Measurements from ENCODE around the gene COQ4. TPM values are rescaled to one million over a fixed set of nuclear protein-coding genes. Genes with fewer than 3 reads are reported as not detected.

COQ4 gene
- total RNA-seq, 1 donor from 2014 or later: 46.3 TPM

DNA sequence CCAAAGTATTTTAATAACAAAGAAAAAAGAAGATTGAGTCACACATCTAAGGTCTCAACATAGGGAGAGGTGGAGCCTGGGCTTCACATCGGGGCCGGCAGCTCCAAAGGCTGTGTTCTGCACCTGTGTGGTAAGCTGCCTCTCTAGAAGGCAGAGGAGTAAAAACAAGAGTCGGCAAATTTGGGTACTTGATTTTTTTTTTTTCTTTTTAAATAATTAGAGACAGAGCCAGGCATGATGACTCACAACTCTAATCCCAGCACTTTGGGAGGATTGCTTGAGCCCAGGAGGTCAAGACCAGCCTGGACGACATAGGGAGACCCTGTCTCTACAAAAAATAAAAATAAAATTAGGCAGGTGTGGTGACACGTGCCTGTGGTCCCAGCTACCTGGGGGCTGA is 53.2 kb downstream of the COQ4 start:
- no peak for DNase-seq (ENCODE audit: low read depth)
- TF ChIP-seq, protein P1, sequence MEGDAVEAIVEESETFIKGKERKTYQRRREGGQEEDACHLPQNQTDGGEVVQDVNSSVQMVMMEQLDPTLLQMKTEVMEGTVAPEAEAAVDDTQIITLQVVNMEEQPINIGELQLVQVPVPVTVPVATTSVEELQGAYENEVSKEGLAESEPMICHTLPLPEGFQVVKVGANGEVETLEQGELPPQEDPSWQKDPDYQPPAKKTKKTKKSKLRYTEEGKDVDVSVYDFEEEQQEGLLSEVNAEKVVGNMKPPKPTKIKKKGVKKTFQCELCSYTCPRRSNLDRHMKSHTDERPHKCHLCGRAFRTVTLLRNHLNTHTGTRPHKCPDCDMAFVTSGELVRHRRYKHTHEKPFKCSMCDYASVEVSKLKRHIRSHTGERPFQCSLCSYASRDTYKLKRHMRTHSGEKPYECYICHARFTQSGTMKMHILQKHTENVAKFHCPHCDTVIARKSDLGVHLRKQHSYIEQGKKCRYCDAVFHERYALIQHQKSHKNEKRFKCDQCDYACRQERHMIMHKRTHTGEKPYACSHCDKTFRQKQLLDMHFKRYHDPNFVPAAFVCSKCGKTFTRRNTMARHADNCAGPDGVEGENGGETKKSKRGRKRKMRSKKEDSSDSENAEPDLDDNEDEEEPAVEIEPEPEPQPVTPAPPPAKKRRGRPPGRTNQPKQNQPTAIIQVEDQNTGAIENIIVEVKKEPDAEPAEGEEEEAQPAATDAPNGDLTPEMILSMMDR (IDR thresholded peaks at IDR 0.05; ENCODE audit: insufficient read depth, low read length, poor library complexity, severe bottlenecking): no peak
- Histone ChIP-seq H3K27me3 (ENCODE audit: control insufficient read depth, insufficient read depth, low read length) (no peaks in the 10 kb centered on the region), H3K4me3 (ENCODE audit: low read depth, low read length) (no peak overlapping the region), H3K36me3 (ENCODE audit: control insufficient read depth, insufficient read depth, low read length) (no peaks in the 10 kb centered on the region)

DNA sequence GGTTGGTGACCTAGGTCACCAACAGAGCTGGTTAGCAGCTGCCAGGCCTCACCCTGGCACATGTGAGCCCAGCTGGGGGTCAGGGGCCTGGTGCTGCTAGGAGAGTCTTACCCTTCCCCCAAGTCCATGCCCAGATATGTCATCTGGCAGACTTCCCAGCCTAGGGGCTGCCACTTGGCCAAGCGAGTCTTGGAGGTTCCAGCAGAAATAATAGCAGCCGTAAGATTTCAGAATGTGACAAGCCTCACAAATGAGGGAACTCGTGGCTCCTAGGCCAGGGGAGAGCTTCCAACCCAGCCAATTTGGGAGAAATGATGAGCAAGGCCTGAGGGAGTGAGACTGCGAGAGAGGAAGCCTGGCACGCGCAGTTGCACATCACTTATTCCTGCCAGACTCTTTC is 59.6 kb downstream of the COQ4 start:
- H3K27me3 ChIP-seq (ENCODE audit: control insufficient read depth, insufficient read depth, low read length): no peaks in the 10 kb centered on the region
- H3K4me3 ChIP-seq (ENCODE audit: low read depth, low read length): no peak overlapping the region
- TF ChIP-seq, protein P1 (IDR thresholded peaks at IDR 0.05; ENCODE audit: insufficient read depth, low read length, poor library complexity, severe bottlenecking): no peak
- DNase-seq (ENCODE audit: low read depth): no peak
- H3K36me3 ChIP-seq (ENCODE audit: control insufficient read depth, insufficient read depth, low read length): peaks cover 2% of the 10 kb centered on the region

- H3K27me3 ChIP-seq (ENCODE audit: control insufficient read depth, insufficient read depth, low read length): no peaks in the 10 kb centered on the region
- TF ChIP-seq, protein P1 (IDR thresholded peaks at IDR 0.05; ENCODE audit: insufficient read depth, low read length, poor library complexity, severe bottlenecking): no peak
- no peak overlapping the region for H3K4me3 ChIP-seq (ENCODE audit: low read depth, low read length)
- peaks cover 2% of the 10 kb centered on the region for H3K36me3 ChIP-seq (ENCODE audit: control insufficient read depth, insufficient read depth, low read length)
- no peak for DNase-seq (ENCODE audit: low read depth)
Observed at GRCh38 chr9:128383007-128383753, 60.5 kb downstream of the COQ4 start.

Other genes with a start within 250 kb of the COQ4 start
- gene PTGES2, start 195.1 kb upstream of the COQ4 start, total RNA-seq: 81.2 and 98.4 TPM in 2 replicates
- 233 and 283 TPM in 2 replicates for gene LCN2, start 173.4 kb upstream of the COQ4 start, total RNA-seq
- gene BBLN, start 162.6 kb upstream of the COQ4 start, total RNA-seq: 406 and 420 TPM in 2 replicates
- gene CIZ1, start 131.3 kb upstream of the COQ4 start, total RNA-seq: 56.9 and 103 TPM in 2 replicates
- gene DNM1, start 119.5 kb upstream of the COQ4 start, total RNA-seq: 16.2 and 20.5 TPM in 2 replicates
- 69.9 and 75.8 TPM in 2 replicates for gene GOLGA2, start 46.8 kb upstream of the COQ4 start, total RNA-seq
- gene SWI5, start 46.6 kb upstream of the COQ4 start, total RNA-seq: 37.4 and 45.5 TPM in 2 replicates
- 12.7 and 24.4 TPM in 2 replicates for gene TRUB2, start 392 bp upstream of the COQ4 start, total RNA-seq
- 39.4 and 40.3 TPM in 2 replicates for gene SLC27A4, start 17.7 kb downstream of the COQ4 start, total RNA-seq
- gene URM1, start 48.5 kb downstream of the COQ4 start, total RNA-seq: 47.3 and 49.9 TPM in 2 replicates
- 105 and 114 TPM in 2 replicates for gene CERCAM, start 98.0 kb downstream of the COQ4 start, total RNA-seq
- 24.9 TPM in 2 replicates for gene ODF2, start 133.2 kb downstream of the COQ4 start, total RNA-seq
- gene GLE1, start 181.9 kb downstream of the COQ4 start, total RNA-seq: 30.3 and 31.7 TPM in 2 replicates
- 213 and 279 TPM in 2 replicates for gene SPTAN1, start 229.7 kb downstream of the COQ4 start, total RNA-seq

All from kidney epithelial cell (primary cell).